Keratinocyte (primary cell): ENCODE data around the gene KRTAP9-4. TPM values are rescaled to one million over a fixed set of nuclear protein-coding genes. Genes with fewer than 3 reads are reported as not detected.
"Not testable (repeated sequence)": the region's sequence is repeated elsewhere in the genome, so short reads cannot be mapped to it uniquely, and the experiment has no call there.

Experiments
- DNase-seq: peaks from one replicate; pipeline ENCODE4 v3.0.0-alpha.2; 2011; ENCODE audit warnings: low read depth, missing footprints, low spot score
- FAIRE-seq: peaks from 2 replicates; lab custom pipeline; 2011; peaks lifted over from hg19 to GRCh38; lab: Jason Lieb, UNC
- H2AFZ ChIP-seq: 2 replicates; pipeline ENCODE4 v1.6.0; 2012; ENCODE audit warnings: low read length, control low read depth, inconsistent platforms; ENCODE audit not compliant: control insufficient read depth
- H3K27ac ChIP-seq: 2 replicates; pipeline ENCODE4 v1.5.1; 2011; ENCODE audit warnings: low read length; ENCODE audit not compliant: control insufficient read depth, insufficient read depth
- H3K27me3 ChIP-seq: 3 replicates; pipeline ENCODE4 v1.6.0; 2011; ENCODE audit warnings: low read length; ENCODE audit not compliant: control insufficient read depth, insufficient read depth; ENCODE audit errors: extremely low read depth
- H3K36me3 ChIP-seq, 2 experiments: 2 replicates in 1 of 2; 3 replicates in 1 of 2; pipeline ENCODE4 v1.5.1; 2011; ENCODE audit warnings: low read length in 2 of 2, mild to moderate bottlenecking in 1 of 2; ENCODE audit not compliant: control insufficient read depth in 2 of 2, insufficient read depth in 2 of 2; ENCODE audit errors: extremely low read depth in 1 of 2
- H3K4me1 ChIP-seq: 3 replicates; pipeline ENCODE4 v1.5.1; 2011; ENCODE audit warnings: low read length; ENCODE audit not compliant: control insufficient read depth, insufficient read depth; ENCODE audit errors: extremely low read depth
- H3K4me2 ChIP-seq: 3 replicates; pipeline ENCODE4 v1.6.0; 2011; ENCODE audit warnings: low read depth, low read length; ENCODE audit not compliant: control insufficient read depth, insufficient read depth; ENCODE audit errors: extremely low read depth
- H3K4me3 ChIP-seq, 3 experiments: fragments of 200-600 bp in 1 of 3; sonication (generic) in 1 of 3; 2 replicates in 2 of 3; 3 replicates in 1 of 3; pipeline ENCODE4 v1.5.1; 2011 to 2016; ENCODE audit warnings: low read length in 3 of 3, mild to moderate bottlenecking in 3 of 3, control low read depth in 2 of 3, inconsistent platforms in 1 of 3, low read depth in 1 of 3, mixed read lengths in 1 of 3, mixed run types in 1 of 3, moderate library complexity in 1 of 3; ENCODE audit not compliant: control insufficient read depth in 2 of 3, insufficient read depth in 2 of 3; ENCODE audit errors: extremely low read depth in 1 of 3
- H3K79me2 ChIP-seq: 2 replicates; pipeline ENCODE4 v1.6.0; 2012; ENCODE audit warnings: low read length; ENCODE audit not compliant: control insufficient read depth, insufficient read depth
- H3K9ac ChIP-seq: 3 replicates; pipeline ENCODE4 v1.6.0; 2011; ENCODE audit warnings: low read length; ENCODE audit not compliant: control insufficient read depth, insufficient read depth; ENCODE audit errors: extremely low read depth
- H3K9me1 ChIP-seq: 3 replicates; pipeline ENCODE4 v1.6.0; 2011; ENCODE audit warnings: low read length; ENCODE audit not compliant: control insufficient read depth, insufficient read depth; ENCODE audit errors: extremely low read depth
- H3K9me3 ChIP-seq: 2 replicates; pipeline ENCODE4 v1.5.1; 2012; ENCODE audit warnings: low read depth, low read length; ENCODE audit not compliant: control insufficient read depth
- H4K20me1 ChIP-seq: 3 replicates; pipeline ENCODE4 v1.6.0; 2011; ENCODE audit warnings: low read length; ENCODE audit not compliant: control insufficient read depth, insufficient read depth; ENCODE audit errors: extremely low read depth
- CTCF ChIP-seq, 3 experiments: IDR thresholded peaks in 1 of 3; conservative IDR thresholded peaks in 1 of 3; optimal IDR thresholded peaks in 1 of 3; 2 replicates in 2 of 3; 3 replicates in 1 of 3; pipeline versions ENCODE3 to v1.5.1; 2011; ENCODE audit warnings: low read length in 3 of 3, mild to moderate bottlenecking in 3 of 3, moderate library complexity in 2 of 3, control low read depth in 1 of 3, inconsistent platforms in 1 of 3; ENCODE audit not compliant: insufficient read depth in 2 of 3; ENCODE audit errors: extremely low read depth in 1 of 3
- EZH2 ChIP-seq: IDR thresholded peaks from one replicate; pipeline ENCODE4 v1.6.1; 2012; ENCODE audit warnings: inconsistent platforms, mild to moderate bottlenecking, low read length, moderate library complexity
- dilution Hi-C: fragments of 300-500 bp; cut with MboI; formaldehyde crosslinking; loops from one replicate; pipeline ENCODE4 v1.7.0; 2020; ENCODE audit warnings: low sequenced_read_pairs; ENCODE audit not compliant: extremely low pct_ligation_motif_present
- polyA plus RNA-seq, 5 experiments: library from polyadenylated mRNA; depleted of rRNA in 3 of 5; stranded (reverse) in 3 of 5; stranded (forward) in 1 of 5; unstranded in 1 of 5; fragments of >200 nt; gene quantifications; 1 replicate in 1 of 5; 2 replicates in 3 of 5; 3 replicates in 1 of 5; pipeline versions ENCODE4 v1.2.1 to v1.2.3, GENCODE V29; 2011 to 2012; ENCODE audit warnings: missing spikeins in 2 of 5, low read depth in 1 of 5, low replicate concordance in 1 of 5

KRTAP9-4 gene
- polyA plus RNA-seq, 1 donor (not counting 4 experiments of a cell fraction or from before 2014, with no cell fraction given), result not detected

- H3K9ac ChIP-seq, dilution Hi-C loops, H3K4me1 ChIP-seq, H3K9me1 ChIP-seq, H3K4me3 ChIP-seq, H3K27ac ChIP-seq, H3K79me2 ChIP-seq, DNase-seq, H3K9me3 ChIP-seq, H2AFZ ChIP-seq, H3K4me2 ChIP-seq, H3K27me3 ChIP-seq, H3K36me3 ChIP-seq, H4K20me1 ChIP-seq, FAIRE-seq: not testable (repeated sequence)
Measured at GRCh38 chr17:41237949-41238437, 11.5 kb upstream of the KRTAP9-4 start, which contains the start of gene KRTAP9-8. Gene KRTAP9-8 (plus strand): TSS chr17:41237999. CDS start chr17:41238052, 53 bp downstream.

- H3K27ac ChIP-seq, H3K9me3 ChIP-seq, H3K27me3 ChIP-seq, H3K9me1 ChIP-seq, H3K4me3 ChIP-seq, H2AFZ ChIP-seq, H3K36me3 ChIP-seq, H3K4me1 ChIP-seq, H4K20me1 ChIP-seq, DNase-seq, H3K9ac ChIP-seq, H3K4me2 ChIP-seq, dilution Hi-C loops, H3K79me2 ChIP-seq, FAIRE-seq: not testable (repeated sequence)
Measured at GRCh38 chr17:41246995-41247787, 2.3 kb upstream of the KRTAP9-4 start.

- Histone ChIP-seq H3K9ac (no peak overlapping the region), H3K79me2 (no peaks in the 10 kb centered on the region), H4K20me1 (no peaks in the 10 kb centered on the region), H3K4me2 (no peak overlapping the region), H3K4me1 (no peaks in the 10 kb centered on the region), H3K27ac (no peak overlapping the region), H3K9me1 (no peaks in the 10 kb centered on the region), H2AFZ (no peak overlapping the region), H3K27me3 (peaks cover 4% of the 10 kb centered on the region), H3K9me3 (no peaks in the 10 kb centered on the region), H3K4me3 (no peak overlapping the region), H3K36me3 (no peaks in the 10 kb centered on the region)
- dilution Hi-C loops, result no loop called here
- no peak for DNase-seq
- TF ChIP-seq EZH2 (no peak), CTCF (optimal IDR thresholded peaks at IDR 0.05 in 1 of 3, IDR thresholded peaks at IDR 0.05 in 1 of 3, conservative IDR thresholded peaks at IDR 0.05 in 1 of 3; ENCODE audit: extremely low read depth in 1 of 3, insufficient read depth in 2 of 3, low read length in 3 of 3) (no peak)
- no peak for FAIRE-seq
Measured at GRCh38 chr17:41251261-41251660, 1.8 kb downstream of the KRTAP9-4 start.
